Keratinocyte (primary cell): Measurements from ENCODE around the gene CENPT.

Experiments
- CTCF ChIP-seq, 3 experiments: IDR thresholded peaks in 1 of 3; conservative IDR thresholded peaks in 1 of 3; optimal IDR thresholded peaks in 1 of 3; 2 replicates in 2 of 3; 3 replicates in 1 of 3; pipeline versions ENCODE3 to v1.5.1; 2011; ENCODE audit warnings: low read length in 3 of 3, mild to moderate bottlenecking in 3 of 3, moderate library complexity in 2 of 3, control low read depth in 1 of 3, inconsistent platforms in 1 of 3; ENCODE audit not compliant: insufficient read depth in 2 of 3; ENCODE audit errors: extremely low read depth in 1 of 3
- EZH2 ChIP-seq: IDR thresholded peaks from one replicate; pipeline ENCODE4 v1.6.1; 2012; ENCODE audit warnings: inconsistent platforms, mild to moderate bottlenecking, low read length, moderate library complexity

DNA sequence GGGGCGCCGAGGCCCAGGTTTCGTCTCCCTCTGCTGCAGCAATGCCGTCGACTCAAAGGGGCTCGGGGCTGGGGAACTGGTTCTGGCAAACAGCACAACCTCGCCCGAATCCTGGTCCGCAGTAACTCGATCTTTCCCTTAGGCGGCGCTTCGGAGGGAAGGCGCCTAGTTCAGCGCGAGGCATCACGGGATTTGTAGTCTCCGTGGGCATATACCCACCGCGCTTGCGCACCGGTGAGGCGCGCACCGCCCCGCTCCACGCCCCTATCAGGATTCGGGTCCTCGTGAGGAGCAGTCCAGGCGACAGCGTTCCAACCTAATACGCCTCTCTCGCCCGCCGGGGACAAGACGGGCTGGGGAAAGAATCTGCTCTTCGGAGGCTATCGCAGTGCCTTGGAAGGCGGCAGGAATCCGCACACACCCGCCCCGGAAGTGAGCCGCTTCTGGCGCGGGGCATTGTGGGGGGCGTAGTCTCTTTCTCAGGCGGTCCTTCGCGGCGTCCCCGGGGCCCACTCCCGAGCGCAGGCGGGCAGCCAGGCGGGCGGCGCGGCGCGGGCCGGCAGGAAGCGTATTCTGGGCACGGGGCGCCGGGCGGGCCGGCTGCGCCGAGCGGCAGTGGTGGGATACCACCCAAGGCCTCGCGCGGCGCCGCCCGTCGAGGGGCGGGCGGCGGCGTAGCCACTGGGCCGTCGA is 5.5 kb downstream of the CENPT start, which contains the start of gene THAP11:
- peak; percentile 90 to 97 (median 94) for TF ChIP-seq CTCF (optimal IDR thresholded peaks at IDR 0.05 in 1 of 3, IDR thresholded peaks at IDR 0.05 in 1 of 3, conservative IDR thresholded peaks at IDR 0.05 in 1 of 3; ENCODE audit: extremely low read depth in 1 of 3, insufficient read depth in 2 of 3, low read length in 3 of 3)
- no peak for TF ChIP-seq EZH2
